ENCODE data around the gene GTF2A2.

GTF2A2 gene

DNA sequence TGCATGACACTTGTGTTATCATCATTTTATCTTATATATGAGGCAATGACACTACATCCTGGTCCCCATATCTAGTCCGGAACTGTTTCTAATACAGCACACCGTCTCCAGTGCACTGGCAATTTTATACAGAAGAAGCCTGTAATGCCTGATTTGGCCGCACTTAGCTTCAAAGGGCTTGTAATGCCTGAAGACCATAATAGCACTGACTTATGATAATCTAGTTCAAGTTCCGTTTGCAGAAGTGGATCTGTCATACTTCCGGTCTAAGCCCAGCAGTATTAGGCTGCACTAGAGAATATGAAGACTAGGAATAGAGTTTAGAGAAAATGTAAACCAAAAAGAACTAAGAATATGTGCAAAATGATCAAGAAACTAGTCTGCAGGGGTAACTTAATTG is 30.5 kb upstream of the GTF2A2 start:
- peak; percentile 31 for DNase-seq (ENCODE audit: low spot score)
- in situ Hi-C loops (cut with MboI; ENCODE audit: low pct_unique_long_range_greater_than_20kb, low sequenced_read_pairs, unreplicated experiment), result no loop called here
- TF ChIP-seq CTCF (IDR thresholded peaks at IDR 0.05; ENCODE audit: extremely low read depth, insufficient read depth, missing control alignments), result no peak

DNA sequence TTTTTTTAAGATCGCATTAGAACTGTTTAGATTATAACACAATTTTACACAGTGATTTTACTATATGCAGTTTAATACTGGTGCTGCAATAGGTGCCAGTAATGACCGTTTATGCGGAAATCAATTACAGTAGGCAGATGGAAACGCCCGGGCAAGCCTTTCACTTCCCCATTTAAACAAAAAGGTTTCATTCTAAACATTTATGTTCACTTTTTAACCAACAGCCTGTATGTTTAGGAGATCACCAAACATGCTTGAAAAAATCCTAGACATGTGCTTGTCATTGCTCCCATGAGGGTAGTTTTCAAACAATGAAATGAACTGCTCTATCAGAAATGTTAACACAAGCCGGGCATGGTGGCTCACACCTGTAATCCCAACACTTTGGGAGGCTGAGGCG is 29.1 kb upstream of the GTF2A2 start:
- in situ Hi-C loops (cut with MboI; ENCODE audit: low pct_unique_long_range_greater_than_20kb, low sequenced_read_pairs, unreplicated experiment), result no loop called here
- peak; percentile 63 for DNase-seq (ENCODE audit: low spot score)
- no peak for TF ChIP-seq CTCF (IDR thresholded peaks at IDR 0.05; ENCODE audit: extremely low read depth, insufficient read depth, missing control alignments)

DNA sequence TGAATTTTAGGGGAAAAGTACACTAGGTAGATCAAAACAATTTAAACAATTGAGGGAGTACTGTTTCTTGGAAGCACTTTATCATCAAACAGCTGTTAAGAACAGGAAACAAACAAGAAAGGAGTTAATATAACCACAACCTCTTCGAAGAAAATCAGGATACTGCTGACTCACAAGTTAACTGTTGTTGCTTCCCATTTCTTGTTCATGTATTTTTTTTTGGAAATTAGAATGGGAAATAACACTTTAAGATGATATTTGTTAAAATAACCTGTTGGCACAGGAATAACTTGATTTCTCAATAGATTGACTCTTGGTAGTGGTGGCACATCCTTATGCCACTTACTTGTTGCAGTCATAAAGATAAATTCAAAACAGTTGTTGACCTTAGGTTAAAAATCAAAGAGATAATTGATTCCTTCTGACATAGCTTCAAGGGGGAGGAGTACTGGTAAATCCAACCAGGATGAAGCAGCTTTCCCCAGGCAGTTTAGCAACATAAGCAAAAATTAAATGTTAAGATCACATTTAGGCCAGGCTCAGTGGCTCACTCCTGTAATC is 28.5 kb upstream of the GTF2A2 start:
- in situ Hi-C loops (cut with MboI; ENCODE audit: low pct_unique_long_range_greater_than_20kb, low sequenced_read_pairs, unreplicated experiment), result no loop called here
- no peak for DNase-seq (ENCODE audit: low spot score)
- no peak for TF ChIP-seq CTCF (IDR thresholded peaks at IDR 0.05; ENCODE audit: extremely low read depth, insufficient read depth, missing control alignments)

DNA sequence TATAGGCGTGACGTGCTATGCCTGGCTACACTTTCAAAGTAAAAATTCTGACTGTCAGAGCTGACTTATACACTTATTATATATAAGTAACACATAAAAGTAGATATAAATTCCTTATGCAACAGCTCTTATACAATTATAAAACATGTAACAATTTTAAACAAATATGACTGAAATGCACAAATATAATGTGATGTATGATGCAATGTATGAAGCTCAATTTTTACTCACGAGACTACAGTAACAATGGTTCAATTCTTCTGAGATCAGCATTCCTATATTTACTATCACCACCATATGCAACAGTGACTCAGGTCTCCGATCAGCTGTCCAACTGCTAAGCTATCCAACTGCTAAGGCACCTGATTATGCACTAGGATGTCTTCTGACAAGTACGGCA is 23.6 kb upstream of the GTF2A2 start:
- TF ChIP-seq CTCF (IDR thresholded peaks at IDR 0.05; ENCODE audit: extremely low read depth, insufficient read depth, missing control alignments), result no peak
- in situ Hi-C loops (cut with MboI; ENCODE audit: low pct_unique_long_range_greater_than_20kb, low sequenced_read_pairs, unreplicated experiment), result no loop called here
- no peak for DNase-seq (ENCODE audit: low spot score)

DNA sequence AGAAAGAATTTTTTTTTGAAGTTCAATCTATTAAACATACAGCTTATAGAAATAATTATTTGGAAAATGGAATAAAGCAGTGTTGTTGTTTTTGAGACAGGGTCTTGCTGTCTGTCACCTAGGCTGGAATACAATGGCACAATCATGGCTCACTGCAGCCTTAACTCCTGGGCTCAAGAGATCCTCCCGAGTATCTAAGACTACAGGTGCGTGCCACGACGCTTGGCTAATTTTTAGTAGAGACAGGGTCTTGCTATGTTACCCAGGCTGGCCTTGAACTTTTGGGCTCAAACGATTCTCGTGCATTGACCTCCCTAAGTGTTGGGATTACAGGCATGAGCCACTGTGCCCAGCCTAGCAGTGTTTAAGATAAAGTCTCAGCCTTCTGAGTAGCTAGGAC is 23.0 kb upstream of the GTF2A2 start:
- in situ Hi-C loops (cut with MboI; ENCODE audit: low pct_unique_long_range_greater_than_20kb, low sequenced_read_pairs, unreplicated experiment), result no loop called here
- no peak for TF ChIP-seq CTCF (IDR thresholded peaks at IDR 0.05; ENCODE audit: extremely low read depth, insufficient read depth, missing control alignments)
- no peak for DNase-seq (ENCODE audit: low spot score)

DNA sequence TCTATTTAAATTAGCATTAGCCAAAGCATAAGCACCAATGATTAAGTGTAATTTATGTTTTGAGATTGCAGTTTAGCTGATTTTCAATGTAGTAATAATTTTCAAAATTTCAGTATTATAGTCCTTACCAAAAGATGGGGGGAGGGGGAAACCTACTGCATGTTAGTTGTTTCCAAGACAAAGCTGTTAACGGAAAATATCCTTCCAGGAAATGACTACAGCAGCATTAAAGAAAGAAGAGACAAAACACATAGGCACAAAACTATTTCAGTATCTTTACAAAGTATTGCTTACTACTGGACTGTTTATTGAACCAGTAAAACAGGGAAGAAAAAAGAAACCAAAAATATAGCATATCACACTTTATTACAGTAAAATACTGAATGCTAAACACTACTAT is 21.3 kb upstream of the GTF2A2 start:
- in situ Hi-C loops (cut with MboI; ENCODE audit: low pct_unique_long_range_greater_than_20kb, low sequenced_read_pairs, unreplicated experiment), result no loop called here
- no peak for TF ChIP-seq CTCF (IDR thresholded peaks at IDR 0.05; ENCODE audit: extremely low read depth, insufficient read depth, missing control alignments)
- DNase-seq (ENCODE audit: low spot score), result no peak

GRCh38 chr15:59678172-59678571 is 20.9 kb upstream of the GTF2A2 start:
- in situ Hi-C loops (cut with MboI; ENCODE audit: low pct_unique_long_range_greater_than_20kb, low sequenced_read_pairs, unreplicated experiment), result no loop called here
- no peak for TF ChIP-seq CTCF (IDR thresholded peaks at IDR 0.05; ENCODE audit: extremely low read depth, insufficient read depth, missing control alignments)
- DNase-seq (ENCODE audit: low spot score), result no peak

All from GM13977 (cell line).